ENCODE results near the gene LMO1.

The LMO1 gene

DNA sequence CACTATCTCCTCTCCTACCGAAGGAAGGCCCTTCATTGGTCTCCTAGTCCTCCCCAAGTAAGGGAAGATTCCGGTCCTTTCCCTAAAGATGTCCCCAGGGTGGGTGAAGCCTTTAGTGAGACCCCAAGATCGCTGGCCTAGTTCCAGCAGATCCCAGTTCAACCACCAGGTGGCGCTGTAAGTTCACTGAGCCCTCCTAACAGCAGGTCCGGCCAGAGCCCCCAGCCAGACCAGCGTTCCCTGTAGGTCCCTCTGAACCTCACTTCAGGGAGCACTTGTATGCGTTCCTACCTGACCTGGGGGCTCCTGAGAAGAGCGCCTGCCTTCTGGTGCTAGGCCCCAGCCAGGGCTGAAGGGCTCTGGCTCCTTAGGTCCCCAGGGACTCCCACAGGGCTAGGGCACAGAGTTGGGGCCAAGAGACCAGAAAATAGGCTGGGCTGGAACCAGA, 38.1 kb downstream of the LMO1 start:
- DNase-seq, result no peak

DNA sequence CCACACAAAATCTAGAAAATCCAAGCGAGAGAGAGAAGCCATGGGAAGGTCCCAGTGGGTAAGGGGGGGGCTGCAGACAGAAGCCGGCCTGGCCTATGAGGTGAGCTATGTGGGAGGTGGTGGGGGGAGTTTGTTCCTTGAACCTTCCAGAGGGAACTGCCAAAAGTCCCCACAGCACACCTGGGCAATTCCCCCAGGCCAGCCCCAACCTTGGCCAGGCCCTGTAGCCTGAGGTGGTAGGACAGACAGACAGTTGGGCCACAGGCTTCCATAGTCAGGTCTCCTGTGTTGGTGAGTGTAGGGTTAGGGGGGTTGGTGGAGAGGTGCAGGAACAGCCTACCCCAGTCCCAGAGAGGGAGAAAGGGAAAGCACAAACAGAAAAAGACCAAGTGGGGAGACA, 39.0 kb downstream of the LMO1 start:
- no peak for DNase-seq

DNA sequence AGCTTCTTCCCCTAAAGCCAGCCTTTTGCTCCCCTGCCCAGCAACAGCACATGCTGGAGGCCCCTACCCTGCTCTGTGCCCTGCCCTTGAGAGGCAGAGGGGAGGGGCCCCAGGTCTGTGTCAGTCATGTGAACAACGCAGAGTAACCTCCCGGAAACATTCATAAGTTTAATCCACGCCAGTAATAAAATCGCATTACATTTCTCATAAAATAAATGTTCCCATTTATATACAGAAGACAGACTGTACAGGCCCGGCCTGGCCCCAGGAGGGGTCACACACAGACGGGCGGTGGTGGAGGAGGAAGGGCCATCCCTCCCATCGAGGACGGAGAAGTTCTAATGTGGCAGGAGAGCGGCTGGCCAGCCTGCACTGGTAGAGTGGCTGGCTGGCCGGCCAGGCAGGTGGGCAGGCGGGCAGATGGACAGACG, 39.5 kb downstream of the LMO1 start:
- no peak for DNase-seq

DNA sequence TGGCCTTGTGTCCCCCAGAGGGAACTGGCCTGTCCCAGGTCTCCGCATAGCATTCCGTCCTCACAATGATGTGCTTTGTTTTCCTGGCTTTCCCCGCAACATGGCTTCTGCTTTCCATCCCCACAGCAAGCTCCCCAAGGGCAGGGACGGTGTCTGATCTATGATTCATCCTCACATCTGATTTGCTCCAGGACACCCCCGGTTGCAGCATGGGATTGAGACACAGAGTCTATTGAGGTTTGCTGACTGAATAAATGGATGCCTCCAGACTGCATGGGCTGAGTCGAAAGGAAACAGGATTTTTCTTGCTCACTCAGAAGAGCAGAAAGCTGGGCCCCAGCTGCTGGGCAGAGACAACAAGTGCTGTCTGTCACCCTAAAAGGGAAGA, 40.2 kb downstream of the LMO1 start:
- DNase-seq, result no peak

DNA sequence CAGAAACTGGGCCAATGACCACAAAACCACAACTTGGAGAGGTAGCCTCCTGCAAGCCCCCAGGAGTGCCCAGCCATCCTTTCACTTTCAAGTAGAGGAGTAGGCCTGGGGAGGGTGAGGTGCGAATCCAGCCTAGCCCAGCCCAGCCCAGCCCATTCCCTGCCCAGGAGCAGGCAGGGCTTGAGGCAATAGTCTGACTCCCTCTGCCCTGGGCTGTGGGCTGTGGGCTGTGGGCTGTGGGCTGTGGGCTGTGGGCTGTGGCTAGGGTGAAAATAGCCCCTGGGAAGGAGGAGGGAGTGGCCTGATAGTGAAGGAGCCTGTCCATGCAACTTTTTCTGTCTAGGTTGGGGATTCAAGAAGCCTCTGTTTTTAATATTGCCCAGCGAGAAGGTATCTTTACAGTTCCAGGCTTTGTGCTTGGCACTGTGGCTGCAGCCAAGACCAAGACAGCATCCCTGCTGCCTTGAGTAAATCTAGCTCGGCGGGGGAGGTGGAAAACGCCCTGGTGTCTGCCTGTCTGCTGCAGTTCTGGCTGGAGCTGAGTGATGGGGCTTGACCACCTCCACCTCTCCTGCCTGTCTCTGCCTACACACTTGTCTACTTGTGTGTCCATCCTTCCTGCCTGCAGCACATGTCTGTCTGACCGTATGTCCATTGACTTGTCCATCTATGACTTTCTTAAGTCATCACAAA, 40.7 kb downstream of the LMO1 start:
- DNase-seq, result no peak

DNA sequence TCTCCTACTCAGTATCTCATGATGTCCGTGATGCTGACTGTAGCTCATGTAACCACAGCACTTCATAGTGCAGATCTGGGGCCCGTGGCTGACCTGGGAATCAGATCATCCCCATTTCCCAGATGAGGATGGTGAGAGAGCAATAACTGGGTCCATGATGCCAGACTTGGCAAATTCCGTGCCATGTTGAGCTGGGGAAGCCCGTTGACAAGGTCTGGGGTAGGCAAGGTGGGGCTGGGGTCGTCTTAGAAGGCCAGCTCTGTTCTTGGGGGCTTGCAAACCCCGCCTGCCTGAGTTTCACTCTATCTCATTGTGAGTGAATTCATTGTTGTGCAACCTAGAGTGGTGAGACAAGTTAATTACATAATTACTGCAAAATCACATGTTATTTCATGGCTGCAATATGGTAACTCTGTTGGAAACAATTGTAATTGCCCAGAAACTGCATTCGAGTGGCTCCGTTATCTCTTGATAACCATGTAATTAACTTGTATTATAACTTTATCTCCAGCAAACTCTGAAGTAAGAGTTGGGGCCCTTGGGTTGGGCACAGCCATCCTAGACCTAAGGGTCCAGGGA, 41.7 kb downstream of the LMO1 start:
- DNase-seq, result no peak

DNA sequence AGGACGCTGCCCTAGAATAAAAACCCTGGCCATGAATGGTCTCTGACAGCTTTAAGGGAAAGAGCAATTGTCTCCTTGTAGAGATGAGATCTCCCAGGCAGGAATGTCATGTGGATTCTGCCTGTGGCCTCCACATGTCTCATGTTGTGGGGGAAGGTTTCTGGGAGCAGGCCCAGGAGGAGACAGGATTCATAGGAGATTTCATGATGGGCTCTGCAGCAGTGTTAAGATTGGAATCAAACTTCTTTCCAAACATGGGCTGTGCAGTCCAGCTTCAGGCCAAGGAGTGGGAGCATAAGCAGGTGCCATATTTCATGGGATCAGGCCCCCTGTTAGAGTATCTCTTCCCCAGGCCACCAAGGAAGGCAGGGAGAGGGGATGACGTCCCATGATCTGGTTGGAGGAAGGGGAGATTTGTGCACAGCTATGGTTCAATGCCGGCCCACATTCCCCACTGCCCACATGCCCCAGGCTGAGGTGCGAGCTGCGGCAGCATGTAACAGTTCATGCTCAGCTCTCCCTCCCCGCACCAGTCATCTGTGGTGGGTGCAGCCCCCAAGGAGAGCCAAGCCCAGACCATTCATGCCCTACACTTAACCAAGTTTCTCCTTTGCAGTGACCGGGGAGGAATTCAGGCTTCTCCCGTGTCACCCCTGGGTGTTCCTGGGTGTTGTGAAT, 42.5 kb downstream of the LMO1 start:
- no peak for DNase-seq

DNA sequence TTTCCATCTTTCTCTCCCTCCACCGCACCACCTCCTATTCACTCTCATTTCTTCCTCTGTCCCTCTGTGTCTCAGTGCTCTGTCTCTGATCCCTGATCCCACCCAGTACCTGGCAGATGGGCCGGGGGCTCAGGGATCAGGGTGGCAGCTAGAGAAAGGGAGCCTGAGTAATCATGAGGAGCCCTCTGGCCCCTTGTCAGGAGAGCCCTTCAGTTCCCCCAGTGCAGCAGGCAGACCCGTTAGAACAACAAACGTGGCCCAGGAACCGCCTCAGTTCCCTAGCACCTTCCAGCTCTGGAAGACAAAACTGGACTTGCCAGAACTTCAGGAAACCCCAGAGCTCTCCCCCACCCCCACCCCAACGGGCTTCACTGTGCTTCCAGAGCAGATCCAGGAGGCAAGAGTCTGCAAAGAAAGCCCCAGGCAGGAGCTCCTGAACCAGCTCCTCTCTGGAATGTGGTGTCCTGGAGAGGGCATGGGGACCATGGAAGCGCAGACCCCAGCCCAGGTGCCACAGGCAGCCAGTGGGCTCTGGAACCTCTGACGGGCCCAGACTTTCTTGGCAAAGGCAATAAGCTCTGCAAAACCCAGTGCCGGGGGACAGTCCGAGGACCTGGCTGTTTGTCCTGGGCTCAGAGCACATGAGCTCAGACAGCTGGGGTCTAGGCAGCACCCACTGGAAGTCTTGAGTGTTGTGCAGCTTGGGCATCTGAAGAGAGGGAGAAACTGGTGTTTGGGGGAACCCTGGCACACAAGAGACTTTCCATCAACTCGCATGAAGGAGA, 43.2 kb downstream of the LMO1 start:
- no peak for DNase-seq

DNA sequence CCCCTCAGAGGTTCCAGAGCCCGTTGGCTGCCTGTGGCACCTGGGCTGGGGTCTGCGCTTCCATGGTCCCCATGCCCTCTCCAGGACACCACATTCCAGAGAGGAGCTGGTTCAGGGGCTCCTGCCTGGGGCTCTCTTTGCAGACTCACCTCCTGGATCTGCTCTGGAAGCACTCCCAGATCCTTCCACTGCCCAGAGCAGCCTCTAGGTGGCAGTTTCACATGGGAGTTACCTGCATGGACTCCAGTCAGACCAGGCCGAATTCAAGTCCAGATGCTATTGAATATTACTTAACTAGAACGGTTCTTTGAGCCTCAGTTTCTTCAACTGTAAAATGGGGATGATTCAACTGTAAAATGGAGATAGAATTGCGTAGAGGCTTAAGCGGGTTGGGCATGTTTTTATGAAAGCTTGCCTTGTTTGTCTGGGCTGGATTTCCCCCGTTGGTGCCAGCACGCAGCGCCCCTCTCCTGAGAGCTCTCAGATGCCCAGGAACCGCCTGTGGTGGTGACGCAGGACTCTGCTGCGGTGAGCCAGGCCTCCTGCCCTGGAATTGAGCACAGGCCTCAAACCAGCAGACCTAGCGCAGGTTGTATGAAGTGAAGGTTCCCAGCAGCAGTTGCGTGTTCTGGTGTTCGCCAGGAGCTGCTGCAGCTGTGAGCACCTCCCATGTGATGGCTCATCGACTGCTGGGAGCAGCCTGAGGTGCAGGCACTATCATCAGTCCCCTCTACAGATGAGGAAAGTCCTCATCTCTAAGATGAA, 44.2 kb downstream of the LMO1 start:
- DNase-seq, result no peak

DNA sequence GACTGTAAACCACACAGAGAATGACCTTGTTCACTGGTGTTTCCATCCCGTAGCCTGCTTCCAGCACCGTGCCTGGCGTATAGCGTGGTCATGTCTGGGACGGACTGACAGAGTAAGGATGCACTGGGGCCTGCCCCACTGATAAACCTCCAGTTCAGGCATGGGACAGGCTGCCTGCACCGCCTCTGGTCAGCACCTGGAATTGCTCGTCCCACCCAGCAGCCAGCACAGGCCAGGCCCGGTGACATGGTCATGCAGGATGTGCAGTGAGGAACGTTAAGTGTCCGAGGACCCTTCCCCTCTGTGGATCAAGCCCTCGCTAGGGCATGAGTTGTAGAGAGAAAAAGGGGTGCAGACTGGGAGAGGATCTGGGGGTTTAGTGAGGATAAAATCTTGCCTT, 44.8 kb downstream of the LMO1 start:
- DNase-seq, result no peak

DNA sequence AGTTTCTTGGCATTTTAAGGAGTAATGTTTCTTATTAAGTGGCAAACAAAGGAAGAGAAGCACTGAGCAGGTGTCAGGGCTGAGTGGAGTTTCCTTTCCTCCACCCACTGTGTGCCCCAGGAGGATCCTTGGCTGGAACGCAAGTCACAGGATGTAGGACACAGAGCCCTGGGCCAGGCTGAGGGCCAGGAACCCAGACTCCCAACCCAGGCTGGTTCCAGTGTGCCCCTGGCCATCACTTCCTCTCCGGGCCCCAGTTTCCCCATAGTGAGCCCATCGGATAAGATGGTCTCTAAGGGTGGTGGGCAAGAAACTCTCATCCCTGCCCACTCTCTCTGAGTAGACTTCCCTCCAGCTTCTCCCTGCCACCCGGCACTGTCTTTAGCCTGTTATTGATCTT, 45.3 kb downstream of the LMO1 start:
- no peak for DNase-seq

DNA sequence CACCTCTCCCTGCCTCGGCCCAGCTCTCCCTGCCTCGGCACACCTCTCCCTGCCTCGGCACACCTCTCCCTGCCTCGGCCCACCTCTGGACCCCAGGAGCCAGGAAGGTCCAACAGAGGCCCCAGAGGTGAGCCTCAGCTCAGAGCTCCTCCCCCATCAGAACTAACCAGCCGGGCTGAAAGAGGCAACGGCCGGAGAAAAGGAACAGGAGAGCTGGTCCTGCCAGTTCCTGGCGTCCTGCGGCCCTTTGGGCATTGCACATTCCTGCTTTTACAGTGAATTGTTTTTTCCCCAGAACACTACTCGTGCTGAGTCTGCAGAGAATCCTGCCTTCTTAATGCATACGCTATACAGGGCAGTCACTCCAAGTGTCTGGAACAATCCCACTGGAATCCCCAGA, 45.8 kb downstream of the LMO1 start:
- no peak for DNase-seq

DNA sequence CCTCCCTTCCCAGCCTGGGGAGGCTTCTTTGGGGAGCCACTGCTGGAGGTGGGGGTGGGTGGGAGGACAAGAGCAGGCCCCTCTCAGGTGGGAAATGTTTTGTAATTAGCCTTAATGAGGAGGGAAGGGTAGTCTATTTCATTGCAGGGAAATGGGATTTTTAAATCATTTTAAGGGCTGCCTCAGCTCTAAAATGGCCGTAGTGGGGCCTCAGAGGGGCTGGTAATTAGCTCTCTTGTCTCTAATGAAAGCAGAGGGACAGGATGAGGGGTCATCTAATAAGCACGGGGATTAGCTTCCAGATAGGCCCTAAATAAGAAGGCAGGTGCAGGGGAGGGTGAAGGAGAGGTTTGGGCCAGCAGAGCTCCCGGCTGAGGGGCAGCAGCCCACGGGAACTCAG, 46.5 kb downstream of the LMO1 start:
- DNase-seq, result no peak

DNA sequence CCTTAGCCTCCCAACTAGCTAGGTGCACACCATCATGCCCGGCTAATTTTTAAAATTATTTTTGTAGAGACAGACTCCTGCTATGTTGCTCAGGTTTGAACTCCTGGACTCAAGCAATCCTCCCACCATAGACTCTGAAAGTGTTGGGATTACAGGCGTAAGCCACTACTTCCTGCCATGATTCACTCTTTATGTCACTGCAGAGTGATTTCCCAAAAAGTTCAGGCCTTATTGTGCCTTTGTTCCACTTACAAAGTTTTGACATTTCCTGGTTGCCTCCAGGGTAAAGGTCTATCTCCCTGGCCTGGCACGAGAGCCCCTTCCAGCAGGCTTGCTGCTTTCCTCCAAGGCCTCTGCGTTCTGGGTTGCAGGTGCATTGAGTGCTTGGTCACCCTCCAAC, 50.3 kb downstream of the LMO1 start:
- no peak for DNase-seq

DNA sequence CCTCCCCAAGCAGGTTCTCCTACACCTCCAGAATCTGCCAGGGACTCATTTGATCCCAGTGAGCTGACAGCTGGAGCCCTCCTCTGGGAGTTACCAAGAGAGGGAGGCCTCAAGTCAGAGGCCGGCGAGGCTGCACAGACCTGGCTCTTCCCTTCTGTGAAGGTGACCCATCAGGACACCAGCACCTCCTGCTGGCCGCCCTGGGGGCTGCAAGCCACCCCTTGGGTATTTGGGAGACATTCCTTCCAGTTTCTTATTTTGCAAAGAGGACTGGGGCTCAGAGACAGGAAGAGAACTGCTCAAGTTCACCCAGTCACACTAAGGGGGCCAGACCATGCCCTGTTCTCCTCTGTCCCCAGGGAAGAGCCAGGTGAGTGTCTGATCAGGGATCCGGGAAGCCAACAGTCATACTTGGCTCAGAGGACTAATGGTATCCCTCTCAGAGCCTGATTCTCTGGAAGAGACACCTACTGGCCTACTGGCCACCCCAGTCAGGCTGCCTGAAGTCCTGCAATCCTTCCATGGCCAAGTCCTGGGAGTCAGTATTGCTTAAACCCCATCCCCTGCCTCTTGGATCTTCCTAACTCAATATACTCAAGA, 54.4 kb downstream of the LMO1 start:
- no peak for DNase-seq

DNA sequence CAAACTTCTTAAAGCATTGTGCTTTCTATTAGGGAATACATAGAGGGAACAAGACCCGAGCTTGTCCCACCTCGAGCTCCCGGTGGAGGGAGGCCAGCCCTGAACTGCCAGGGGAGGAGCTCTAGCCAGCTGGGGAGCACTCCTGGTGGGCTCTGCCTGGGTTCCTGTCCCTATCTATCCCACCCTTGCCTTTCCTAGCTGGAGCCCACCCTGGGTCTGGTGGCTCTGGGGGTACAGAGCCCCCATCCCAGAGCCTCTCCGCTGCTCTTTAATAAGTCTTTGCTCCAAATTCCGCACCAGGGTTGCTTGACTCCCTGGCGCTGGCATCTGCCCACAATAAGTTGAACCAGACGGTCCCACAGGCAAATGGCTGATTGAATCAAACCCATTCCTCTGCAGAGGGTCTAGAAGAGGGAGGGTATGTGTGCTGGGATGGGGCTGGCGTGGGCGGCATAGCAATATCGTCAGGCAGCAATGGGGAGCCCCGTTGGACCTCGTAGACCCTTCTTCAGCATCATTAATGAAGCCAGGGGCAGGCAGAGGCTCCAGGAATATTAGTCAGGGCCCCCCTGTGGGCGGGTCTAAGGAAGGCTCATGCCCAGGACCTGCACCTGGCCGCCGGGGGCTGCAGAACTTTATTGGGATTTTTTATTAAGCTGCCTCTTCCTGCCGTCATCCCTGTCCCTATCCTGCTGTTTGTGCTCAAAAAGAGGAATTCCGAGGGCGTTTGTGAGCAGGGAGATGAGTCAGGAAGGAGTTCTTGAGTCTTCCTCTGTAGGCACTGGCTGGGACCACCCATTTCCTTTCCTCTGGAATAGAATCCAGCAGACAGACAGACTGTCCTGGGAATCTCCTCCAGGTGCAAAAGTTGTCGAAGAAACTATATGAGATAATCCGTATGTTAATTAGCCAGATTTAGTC, 56.3 kb downstream of the LMO1 start:
- no peak for DNase-seq

DNA sequence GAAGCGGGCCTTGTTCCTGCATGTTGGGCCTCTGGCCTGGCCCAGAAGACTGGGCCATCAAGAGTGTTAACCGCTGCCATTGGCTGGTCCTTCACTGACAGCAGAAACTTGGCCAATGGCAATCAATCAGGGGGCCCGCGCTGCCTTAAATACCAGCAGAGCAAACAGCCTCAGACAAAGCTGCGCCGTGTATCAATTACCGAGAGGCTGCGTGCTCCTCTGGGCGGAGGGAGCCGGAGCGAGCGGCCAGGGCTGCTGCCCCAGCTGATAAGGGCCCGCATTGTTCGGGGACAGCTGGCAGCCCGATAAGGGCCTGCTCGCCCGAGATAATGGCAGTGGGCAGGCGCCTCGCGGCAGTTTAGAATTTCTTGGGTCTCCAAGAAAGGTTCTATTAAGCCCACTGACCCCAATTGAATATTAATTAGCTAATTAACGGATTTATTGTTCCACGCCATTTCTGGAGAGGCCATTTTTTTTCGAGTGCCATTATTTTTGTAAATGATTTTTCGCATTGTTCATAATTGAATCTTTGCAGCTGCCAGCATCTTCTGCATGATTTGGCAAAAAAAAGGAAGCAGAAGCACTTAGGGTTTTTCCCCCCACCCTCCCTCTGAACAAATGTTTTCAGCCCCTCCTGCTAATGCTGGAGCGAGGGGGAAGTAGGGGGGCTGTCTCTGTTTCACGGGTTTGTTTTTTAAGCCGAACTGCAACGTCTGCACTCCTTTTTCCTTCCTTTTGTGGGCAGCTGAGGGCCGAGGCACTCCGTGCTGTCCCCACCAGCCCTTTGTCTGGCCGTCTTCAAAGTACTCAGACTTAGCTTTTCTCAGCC, 57.2 kb downstream of the LMO1 start:
- DNase-seq, result no peak

DNA sequence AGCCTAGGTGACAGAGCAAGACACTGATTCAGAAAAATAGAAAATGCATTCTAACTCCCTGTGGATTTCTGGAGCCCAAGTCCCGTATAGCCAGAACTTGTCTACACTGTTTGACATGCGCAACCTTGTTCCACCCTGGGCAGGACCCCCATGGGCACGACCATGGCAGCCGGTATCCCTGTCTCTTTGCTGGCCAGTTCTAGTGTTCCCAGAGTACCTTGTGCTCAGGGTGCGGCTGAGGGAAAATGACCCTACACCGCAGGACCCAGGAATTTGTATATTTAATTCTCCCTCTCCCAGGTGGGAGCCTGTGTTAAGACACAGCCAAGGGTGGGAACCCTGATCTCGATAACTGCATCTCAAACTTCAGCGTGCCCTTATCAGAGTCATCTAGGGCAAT, 58.1 kb downstream of the LMO1 start:
- no peak for DNase-seq

DNA sequence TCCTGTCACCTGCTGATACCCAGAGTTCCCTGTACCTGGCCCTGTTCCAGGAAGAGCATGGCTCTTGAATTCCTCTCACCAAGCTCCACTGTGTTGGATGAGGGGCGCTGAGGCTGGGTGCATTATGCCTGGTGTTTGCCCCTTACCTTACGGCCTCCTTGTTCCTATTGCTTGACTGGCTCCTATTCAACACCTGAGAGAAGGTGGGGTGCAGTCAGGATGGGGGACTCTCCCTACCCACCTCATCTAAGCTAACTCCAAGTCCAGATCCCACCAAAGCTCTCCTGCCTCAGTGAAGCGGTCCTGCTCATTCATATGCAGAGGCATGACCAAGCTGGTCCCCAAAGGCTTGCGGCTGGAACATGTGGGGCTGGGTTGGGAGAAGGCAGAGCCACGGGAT, 59.1 kb downstream of the LMO1 start:
- no peak for DNase-seq

DNA sequence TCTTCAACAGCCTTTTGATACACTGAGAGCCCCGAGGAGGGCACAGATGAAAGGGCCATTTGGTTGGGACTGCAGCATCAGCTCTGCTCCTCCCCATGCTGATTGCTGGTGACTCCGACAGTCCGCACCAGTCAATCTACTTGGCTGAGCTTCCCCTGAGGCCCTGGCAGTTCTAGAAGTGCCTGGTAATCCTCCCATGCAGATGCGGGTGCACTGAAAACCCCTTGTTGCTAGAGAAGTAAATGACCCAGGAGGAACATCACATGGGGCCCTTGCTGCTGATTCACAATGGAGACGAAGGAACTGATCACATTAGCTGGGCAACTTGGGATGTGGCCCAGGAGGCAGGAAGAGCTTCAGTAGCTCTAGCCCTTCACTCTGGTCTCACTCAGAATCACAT, 59.7 kb downstream of the LMO1 start:
- no peak for DNase-seq

DNA sequence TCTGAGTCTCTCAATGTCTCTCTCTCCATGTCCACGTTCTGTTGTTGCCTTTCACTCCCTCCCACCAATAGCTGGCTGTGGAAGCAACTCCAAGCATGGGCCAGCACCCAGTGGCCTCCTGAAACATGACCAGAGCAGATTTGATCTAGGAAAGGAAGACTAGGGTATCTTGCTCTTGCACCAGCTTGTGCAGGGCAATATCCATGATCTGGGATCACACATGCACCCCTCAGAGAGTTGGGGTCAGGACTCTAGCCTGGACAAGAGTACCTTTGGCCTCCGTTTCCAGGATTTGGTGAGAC, 60.3 kb downstream of the LMO1 start:
- DNase-seq, result no peak

Measured in NCI-H1417 treated with DMSO at 0.1 percent for 48 hours (cell line).